Lung (tissue), 12 donors: Measurements from ENCODE around the gene CCDC137. TPM values are rescaled to one million over a fixed set of nuclear protein-coding genes. Genes with fewer than 3 reads are reported as not detected.

ENCODE experiments used
- ATAC-seq: fragments of 200-7000 bp; cut with Tn5 transposase; one replicate; pipeline ENCODE4 v1.9.1; 2020; ENCODE audit warnings: moderate number of reproducible peaks; ENCODE audit not compliant: insufficient read depth, low FRiP score
- DNase-seq, 3 donors: peaks; one replicate each; pipeline ENCODE4 v3.0.0-alpha.2; 2013 to 2017
- H3K27ac ChIP-seq, 2 donors: one replicate each; pipeline ENCODE4 v1.5.1; 2013; ENCODE audit warnings: mild to moderate bottlenecking in 2 of 2, moderate library complexity in 2 of 2, control low read depth in 1 of 2, inconsistent platforms in 1 of 2, low read depth in 1 of 2, low read length in 1 of 2
- H3K27me3 ChIP-seq, 3 donors: one replicate each; pipeline ENCODE4 v1.5.1; 2013; ENCODE audit warnings: low read length in 2 of 3; ENCODE audit not compliant: control insufficient read depth in 3 of 3, insufficient read depth in 3 of 3
- H3K36me3 ChIP-seq, 4 donors: one replicate each; pipeline ENCODE4 v1.5.1; 2013; ENCODE audit warnings: low read length in 4 of 4, mild to moderate bottlenecking in 1 of 4, moderate library complexity in 1 of 4; ENCODE audit not compliant: control insufficient read depth in 4 of 4, insufficient read depth in 4 of 4
- H3K4me1 ChIP-seq, 5 donors: one replicate each; pipeline ENCODE4 v1.5.1; 2013; ENCODE audit warnings: low read length in 5 of 5, mild to moderate bottlenecking in 2 of 5, moderate library complexity in 1 of 5; ENCODE audit not compliant: control insufficient read depth in 5 of 5, insufficient read depth in 5 of 5
- H3K4me3 ChIP-seq: one replicate; pipeline ENCODE4 v1.5.1; 2013; ENCODE audit warnings: mild to moderate bottlenecking, control low read depth, moderate library complexity
- H3K9ac ChIP-seq, 2 donors: one replicate each; pipeline ENCODE4 v1.5.1; 2013; ENCODE audit warnings: low read length in 2 of 2, control low read depth in 1 of 2; ENCODE audit not compliant: insufficient read depth in 1 of 2
- H3K9me3 ChIP-seq, 4 donors: one replicate each; pipeline ENCODE4 v1.5.1; 2013; ENCODE audit warnings: low read length in 3 of 4, mild to moderate bottlenecking in 1 of 4, moderate library complexity in 1 of 4; ENCODE audit not compliant: control insufficient read depth in 4 of 4, insufficient read depth in 3 of 4
- WGBS, 2 donors: extraction: QIAGEN DNeasy Blood & Tissue Kit; methylation state at CpG; one replicate each; pipeline ENCODE4 v1.1.7; 2013; 5-methylcytosine and 5-hydroxymethylcytosine counted together
- polyA plus RNA-seq, 2 donors: library from polyadenylated mRNA; stranded (reverse); fragments of 200-250 nt; gene quantifications; one replicate each; pipeline ENCODE4 v1.2.1, GENCODE V29; 2013
- total RNA-seq, 2 donors: library from RNA; depleted of rRNA in 1 of 2; stranded (reverse); fragments of >200 nt in 1 of 2; gene quantifications; one replicate each; pipeline ENCODE4 v1.2.1, GENCODE V29; 2014 to 2021
- TF ChIP-seq, protein P1 (sequence below): IDR thresholded peaks from 2 replicates; pipeline ENCODE4 v1.5.1; 2012; ENCODE audit warnings: mild to moderate bottlenecking; ENCODE audit errors: control extremely low read depth, extremely low read depth
- donor health status: control.
- donor health status: control.
- donor health status: Bipolar disorder and iron deficiency.
- donor health status: healthy.
- donor health status: DM: yes; HTN: yes; CAD: no.

CCDC137 gene
- total and polyA plus RNA-seq, 4 donors, result 10.2 to 23.6 (median 16.7) TPM

DNA sequence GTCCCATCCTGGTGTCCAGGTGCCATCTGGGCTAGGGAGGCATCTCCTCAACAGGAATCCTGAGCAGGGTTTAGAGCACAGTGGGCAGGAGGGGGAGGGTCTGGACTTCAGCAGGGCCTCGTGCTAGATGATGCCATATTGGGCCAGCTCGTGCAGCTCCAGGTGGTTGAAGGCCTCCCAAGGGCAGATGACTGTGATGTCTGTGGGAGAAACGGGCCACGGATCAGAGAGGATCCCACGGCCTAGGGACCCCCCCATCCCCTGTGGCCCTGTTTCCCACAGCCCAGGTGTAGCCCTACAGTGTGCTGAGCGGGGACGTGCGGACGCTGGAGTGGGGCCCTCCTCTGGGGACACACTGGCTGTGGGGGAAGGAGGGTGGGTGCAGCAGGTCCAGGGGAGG lies 15.6 kb upstream of the CCDC137 start:
- ATAC-seq, result no peak
- 73 to 84% methylated on average over 9 of the region's 9 CpGs for WGBS, 2 donors
- H3K4me1 ChIP-seq, result peaks cover 0 to 9% (median 0%) of the 10 kb centered on the region in 5 donors
- no peak overlapping the region for H3K4me3 ChIP-seq
- H3K36me3 ChIP-seq, result peaks cover 0 to 6% (median 0%) of the 10 kb centered on the region in 4 donors
- H3K9ac ChIP-seq, result no peak overlapping the region
- H3K27ac ChIP-seq, result no peak overlapping the region
- TF ChIP-seq, protein P1, sequence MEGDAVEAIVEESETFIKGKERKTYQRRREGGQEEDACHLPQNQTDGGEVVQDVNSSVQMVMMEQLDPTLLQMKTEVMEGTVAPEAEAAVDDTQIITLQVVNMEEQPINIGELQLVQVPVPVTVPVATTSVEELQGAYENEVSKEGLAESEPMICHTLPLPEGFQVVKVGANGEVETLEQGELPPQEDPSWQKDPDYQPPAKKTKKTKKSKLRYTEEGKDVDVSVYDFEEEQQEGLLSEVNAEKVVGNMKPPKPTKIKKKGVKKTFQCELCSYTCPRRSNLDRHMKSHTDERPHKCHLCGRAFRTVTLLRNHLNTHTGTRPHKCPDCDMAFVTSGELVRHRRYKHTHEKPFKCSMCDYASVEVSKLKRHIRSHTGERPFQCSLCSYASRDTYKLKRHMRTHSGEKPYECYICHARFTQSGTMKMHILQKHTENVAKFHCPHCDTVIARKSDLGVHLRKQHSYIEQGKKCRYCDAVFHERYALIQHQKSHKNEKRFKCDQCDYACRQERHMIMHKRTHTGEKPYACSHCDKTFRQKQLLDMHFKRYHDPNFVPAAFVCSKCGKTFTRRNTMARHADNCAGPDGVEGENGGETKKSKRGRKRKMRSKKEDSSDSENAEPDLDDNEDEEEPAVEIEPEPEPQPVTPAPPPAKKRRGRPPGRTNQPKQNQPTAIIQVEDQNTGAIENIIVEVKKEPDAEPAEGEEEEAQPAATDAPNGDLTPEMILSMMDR, result no peak
- H3K9me3 ChIP-seq, result peaks cover 0 to 10% (median 0%) of the 10 kb centered on the region in 4 donors
- H3K27me3 ChIP-seq, result peaks cover 6 to 26% (median 18%) of the 10 kb centered on the region in 3 donors
- DNase-seq, result no peak

DNA sequence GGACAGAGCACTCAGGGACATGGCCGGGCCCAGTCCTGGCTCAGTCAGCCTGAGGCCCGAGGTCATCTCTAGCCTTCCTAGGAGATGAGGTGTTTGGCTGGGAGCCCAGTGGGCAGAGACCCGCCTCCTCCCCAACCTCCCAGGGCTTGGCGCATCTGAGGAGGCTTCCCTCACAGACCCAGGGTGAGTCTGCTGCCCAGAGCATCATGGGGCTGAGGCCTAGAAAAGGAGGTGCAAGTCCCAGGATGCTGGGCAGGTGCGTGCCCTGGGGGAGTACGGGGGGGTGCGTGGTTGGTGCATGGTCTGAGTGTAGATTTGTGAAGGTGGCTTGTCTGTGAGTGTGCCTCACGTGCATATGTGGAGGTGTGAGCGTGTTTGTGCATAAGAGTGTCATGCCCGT lies 14.8 kb upstream of the CCDC137 start:
- no peak overlapping the region for H3K4me3 ChIP-seq
- TF ChIP-seq, protein P1, result no peak
- peaks cover 0 to 10% (median 0%) of the 10 kb centered on the region in 4 donors for H3K9me3 ChIP-seq
- H3K36me3 ChIP-seq, result peaks cover 0 to 6% (median 0%) of the 10 kb centered on the region in 4 donors
- DNase-seq (peak in 1 of 3 donors; percentile 12), ATAC-seq (no peak)
- 78 to 89% methylated on average over 10 of the region's 10 CpGs for WGBS, 2 donors
- no peak overlapping the region for H3K27ac ChIP-seq
- peaks cover 6 to 25% (median 18%) of the 10 kb centered on the region in 3 donors for H3K27me3 ChIP-seq
- H3K9ac ChIP-seq, result no peak overlapping the region
- peaks cover 0 to 9% (median 0%) of the 10 kb centered on the region in 5 donors for H3K4me1 ChIP-seq

DNA sequence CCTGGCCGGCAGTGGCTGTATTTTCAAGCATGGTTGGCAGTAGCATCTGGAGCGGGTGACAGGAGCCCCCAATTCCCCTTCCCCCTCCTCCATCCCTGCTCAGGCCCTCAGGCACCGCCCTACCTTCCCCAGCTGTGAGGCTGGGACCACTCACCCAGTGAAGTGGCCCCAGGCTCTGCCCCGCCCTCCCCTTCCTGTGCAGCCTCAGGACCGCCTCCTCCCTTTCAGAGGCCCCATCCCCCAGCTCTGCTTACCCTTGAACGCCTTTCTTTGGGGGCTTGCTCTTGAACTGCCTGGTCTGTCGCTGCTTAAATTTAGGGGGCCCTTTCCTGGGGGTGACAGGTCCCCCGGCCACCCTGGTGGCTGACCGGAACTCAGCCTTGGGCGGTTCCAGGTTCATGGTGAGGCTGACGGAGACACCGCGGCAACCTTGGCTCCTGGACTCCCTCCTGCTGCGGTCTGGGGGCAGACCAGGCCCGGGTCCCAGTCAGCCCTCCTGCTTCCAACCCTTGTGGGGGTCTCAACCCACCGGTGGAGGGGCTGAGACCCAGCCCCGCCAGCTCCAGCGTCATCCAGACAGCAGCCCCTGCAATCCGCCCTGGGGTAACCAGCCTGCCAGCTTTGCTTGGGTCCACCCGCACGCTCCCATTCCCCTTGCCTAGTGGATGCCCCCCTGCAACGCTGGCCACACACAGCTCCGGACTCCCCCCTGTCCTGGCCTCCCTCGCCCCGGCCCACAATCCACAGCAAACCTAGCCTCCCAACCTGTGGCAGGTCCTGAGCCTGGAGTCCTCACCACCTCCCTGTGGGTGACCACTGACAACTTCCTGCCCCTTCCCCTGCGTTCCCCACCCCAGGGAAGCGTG lies 13.4 kb upstream of the CCDC137 start:
- H3K9ac ChIP-seq, result peak overlapping the region in 1 of 2 donors; percentile 25
- TF ChIP-seq, protein P1, result no peak
- peak; percentile 8 to 43 (median 32) for DNase-seq
- peaks cover 2 to 14% (median 10%) of the 10 kb centered on the region in 3 donors for H3K27me3 ChIP-seq
- peaks cover 0 to 9% (median 0%) of the 10 kb centered on the region in 5 donors for H3K4me1 ChIP-seq
- H3K4me3 ChIP-seq, result no peak overlapping the region
- 13 to 29% methylated on average over 26 to 27 of the region's 27 CpGs for WGBS, 2 donors
- no peak overlapping the region for H3K27ac ChIP-seq
- peaks cover 0 to 6% (median 0%) of the 10 kb centered on the region in 4 donors for H3K36me3 ChIP-seq
- no peak for ATAC-seq
- peaks cover 0 to 10% (median 0%) of the 10 kb centered on the region in 4 donors for H3K9me3 ChIP-seq
